ENCODE results near the gene YBEY. TPM values are rescaled to one million over a fixed set of nuclear protein-coding genes. Genes with fewer than 3 reads are reported as not detected.

Gene YBEY
- total RNA-seq, 1 experiment from 2014 or later, result 13.8 TPM

- H3K4me3 ChIP-seq, result no peak overlapping the region
- H3K4me1 ChIP-seq (replicated peaks; ENCODE audit: insufficient read depth), result peaks cover 1% of the 10 kb centered on the region
- no peak overlapping the region for H3K27ac ChIP-seq
- ChIA-PET POLR2A (ENCODE audit: unreplicated experiment) (no interaction called here), CTCF (no interaction called here)
- no peaks in the 10 kb centered on the region; the same call in 1 of the 2 replicates for H3K79me2 ChIP-seq (ENCODE audit: low read depth)
- no peaks in the 10 kb centered on the region for H3K9me2 ChIP-seq (ENCODE audit: insufficient read depth)
- H2AFZ ChIP-seq, result no peak overlapping the region
- TF ChIP-seq EZH2 (IDR thresholded peaks at IDR 0.05; ENCODE audit: low read depth) (no peak), CTCF (conservative IDR thresholded peaks at IDR 0.05) (no peak)
- H3F3A ChIP-seq (ENCODE audit: insufficient read depth, low read depth), result no peaks in the 10 kb centered on the region; the same call in 1 of the 2 replicates
- no peak for DNase-seq
- no peaks in the 10 kb centered on the region; the same call in 1 of the 2 replicates for H3K9me3 ChIP-seq (ENCODE audit: insufficient read depth, low read depth)
- H3K36me3 ChIP-seq (ENCODE audit: low read depth), result no peaks in the 10 kb centered on the region; the same call in 1 of the 2 replicates
- BruUV-seq (replicated peaks), result no TSS peak
- no peaks in the 10 kb centered on the region for H3K27me3 ChIP-seq (ENCODE audit: insufficient read depth, low read depth)
- no peak overlapping the region for H3K4me2 ChIP-seq
- no peaks in the 10 kb centered on the region for H4K20me1 ChIP-seq (ENCODE audit: insufficient read depth)
- intact Hi-C loops (cut with micrococcal nuclease; ENCODE audit: unreplicated experiment), result no loop called here
These were observed 59.7 kb downstream of the YBEY start for GRCh38 chr21:46345861-46346260.

DNA sequence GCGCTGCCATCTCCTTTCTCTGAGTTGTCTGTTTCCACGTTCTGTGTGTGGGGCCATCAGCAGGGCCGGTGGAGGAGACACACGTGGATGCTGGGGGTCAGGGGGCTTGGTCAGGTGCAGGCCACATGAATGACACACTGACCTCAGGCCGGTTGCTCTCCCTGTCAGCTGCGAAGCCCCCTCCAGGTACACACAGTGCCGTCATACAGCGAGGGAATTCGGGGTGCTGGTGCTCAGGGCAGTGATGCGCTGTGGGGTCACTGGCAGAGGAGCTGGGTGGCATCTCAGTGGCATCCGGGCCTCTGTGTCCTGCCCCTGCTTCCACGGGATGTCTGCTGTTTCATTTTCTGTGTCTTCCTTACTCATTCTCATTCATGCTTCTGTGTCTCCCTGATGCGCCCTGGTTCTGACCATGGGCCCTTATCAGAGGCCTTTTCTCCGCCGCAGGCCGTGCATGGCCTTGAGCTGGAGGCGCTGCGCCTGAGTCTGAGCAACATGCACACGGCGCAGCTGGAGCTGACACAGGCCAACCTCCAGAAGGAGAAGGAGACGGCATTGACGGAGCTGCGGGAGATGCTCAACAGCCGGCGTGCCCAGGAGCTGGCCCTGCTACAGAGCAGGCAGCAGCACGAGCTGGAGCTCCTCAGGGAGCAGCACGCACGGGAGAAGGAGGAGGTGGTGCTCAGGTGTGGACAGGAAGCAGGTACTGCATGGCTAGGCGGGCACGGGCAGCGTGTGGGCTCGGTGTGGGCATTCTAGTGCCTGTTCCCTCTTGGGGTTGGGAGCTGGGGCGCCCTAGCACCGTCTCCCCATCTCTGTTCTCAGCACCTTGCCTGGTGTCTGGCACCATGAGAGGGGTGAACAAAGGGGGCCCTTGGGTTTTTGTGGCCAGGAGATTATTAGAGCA lies 60.4 kb downstream of the YBEY start:
- H3K4me1 ChIP-seq (replicated peaks; ENCODE audit: insufficient read depth), result peaks cover 7% of the 10 kb centered on the region
- H3K27me3 ChIP-seq (ENCODE audit: insufficient read depth, low read depth), result no peaks in the 10 kb centered on the region
- no peaks in the 10 kb centered on the region; the same call in 1 of the 2 replicates for H3K79me2 ChIP-seq (ENCODE audit: low read depth)
- no peaks in the 10 kb centered on the region; the same call in 1 of the 2 replicates for H3K36me3 ChIP-seq (ENCODE audit: low read depth)
- ChIA-PET POLR2A (ENCODE audit: unreplicated experiment) (no interaction called here), CTCF (no interaction called here)
- intact Hi-C loops (cut with micrococcal nuclease; ENCODE audit: unreplicated experiment), result no loop called here
- no peak overlapping the region for H3K4me3 ChIP-seq
- no peaks in the 10 kb centered on the region; the same call in 1 of the 2 replicates for H3K9me3 ChIP-seq (ENCODE audit: insufficient read depth, low read depth)
- no peaks in the 10 kb centered on the region for H3K9me2 ChIP-seq (ENCODE audit: insufficient read depth)
- H3F3A ChIP-seq (ENCODE audit: insufficient read depth, low read depth), result no peaks in the 10 kb centered on the region; the same call in 1 of the 2 replicates
- no peak overlapping the region for H3K27ac ChIP-seq
- BruUV-seq (replicated peaks), result no TSS peak
- no peaks in the 10 kb centered on the region for H4K20me1 ChIP-seq (ENCODE audit: insufficient read depth)
- DNase-seq, result no peak
- no peak for TF ChIP-seq EZH2 (IDR thresholded peaks at IDR 0.05; ENCODE audit: low read depth)
- H2AFZ ChIP-seq, result no peak overlapping the region
- no peak overlapping the region for H3K4me2 ChIP-seq

DNA sequence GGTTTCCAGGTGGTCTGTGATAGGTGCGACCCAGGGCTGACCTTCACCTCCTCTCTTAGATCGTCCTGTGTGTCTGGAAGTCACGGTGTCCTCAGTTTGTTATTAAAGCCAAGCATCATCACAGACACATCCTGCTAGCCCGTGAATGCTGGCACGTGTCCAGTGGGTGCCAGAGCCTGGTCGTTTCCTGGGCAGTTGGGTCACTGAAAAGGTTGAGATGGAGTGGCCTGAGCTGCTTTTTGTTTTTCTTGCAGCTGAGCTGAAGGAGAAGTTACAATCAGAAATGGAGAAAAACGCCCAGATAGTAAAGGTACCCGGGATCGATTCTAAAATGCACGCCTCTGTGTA lies 61.0 kb downstream of the YBEY start:
- Histone ChIP-seq H2AFZ (no peak overlapping the region), H3K36me3 (ENCODE audit: low read depth) (no peaks in the 10 kb centered on the region; the same call in 1 of the 2 replicates), H3K9me3 (ENCODE audit: insufficient read depth, low read depth) (no peaks in the 10 kb centered on the region; the same call in 1 of the 2 replicates), H3K9me2 (ENCODE audit: insufficient read depth) (no peaks in the 10 kb centered on the region), H3K27ac (no peak overlapping the region), H3K4me1 (replicated peaks; ENCODE audit: insufficient read depth) (peaks cover 7% of the 10 kb centered on the region), H3K27me3 (ENCODE audit: insufficient read depth, low read depth) (no peaks in the 10 kb centered on the region), H3K4me3 (no peak overlapping the region), H3K4me2 (no peak overlapping the region), H3F3A (ENCODE audit: insufficient read depth, low read depth) (no peaks in the 10 kb centered on the region; the same call in 1 of the 2 replicates), H3K79me2 (ENCODE audit: low read depth) (no peaks in the 10 kb centered on the region; the same call in 1 of the 2 replicates), H4K20me1 (ENCODE audit: insufficient read depth) (no peaks in the 10 kb centered on the region)
- intact Hi-C loops (cut with micrococcal nuclease; ENCODE audit: unreplicated experiment), result no loop called here
- no peak for DNase-seq
- ChIA-PET POLR2A (ENCODE audit: unreplicated experiment) (no interaction called here), CTCF (no interaction called here)
- no peak for TF ChIP-seq CTCF (conservative IDR thresholded peaks at IDR 0.05)
- TF ChIP-seq EZH2 (IDR thresholded peaks at IDR 0.05; ENCODE audit: low read depth), result no peak
- BruUV-seq (replicated peaks), result no TSS peak

Other genes with a start within 250 kb of the YBEY start
- gene COL6A2, start 188.2 kb upstream of the YBEY start, total RNA-seq (2021), result 22.0 and 25.7 TPM in 2 replicates
- 5.9 and 7.1 TPM in 2 replicates for gene FTCD, start 130.8 kb upstream of the YBEY start, total RNA-seq (2021)
- 31.8 and 32.7 TPM in 2 replicates for gene SPATC1L, start 101.9 kb upstream of the YBEY start, total RNA-seq (2021)
- 69.0 and 92.3 TPM in 2 replicates for gene LSS, start 57.6 kb upstream of the YBEY start, total RNA-seq (2021)
- 57.8 and 69.6 TPM in 2 replicates for gene MCM3AP, start 731 bp upstream of the YBEY start, total RNA-seq (2021)
- gene C21orf58, start 37.5 kb downstream of the YBEY start, total RNA-seq (2021), result 28.9 and 30.7 TPM in 2 replicates
- gene PCNT, start 37.8 kb downstream of the YBEY start, total RNA-seq (2021), result 33.4 and 33.6 TPM in 2 replicates
- 39.9 and 44.6 TPM in 2 replicates for gene DIP2A, start 172.5 kb downstream of the YBEY start, total RNA-seq (2021)

Data from PC-9 (cell line).